CD4-positive, alpha-beta memory T cell (primary cell): Measurements from ENCODE around the gene ASMTL. TPM values are rescaled to one million over a fixed set of nuclear protein-coding genes. Genes with fewer than 3 reads are reported as not detected.
"Not testable (repeated sequence)": the region's sequence is repeated elsewhere in the genome, so short reads cannot be mapped to it uniquely, and the experiment has no call there.

ENCODE experiments used
- CTCF ChIA-PET: fragments of 350-600 bp; sonication (Branson Sonifier 250); formaldehyde crosslinking; loops from one replicate; lab custom pipeline; 2021; ENCODE audit warnings: inconsistent platforms; ENCODE audit not compliant: partially characterized antibody; lab: Charles Lee
- POLR2A ChIA-PET: fragments of 350-600 bp; sonication (Branson Sonifier 250); formaldehyde crosslinking; loops from one replicate; lab custom pipeline; 2021; ENCODE audit not compliant: partially characterized antibody; lab: Charles Lee
- DNase-seq, 5 donors: peaks; one replicate each; pipeline versions ENCODE4 v3.0.0 to v3.0.0-alpha.2; 2020 to 2022; ENCODE audit warnings: mixed read lengths in 1 of 5
- H3K27ac ChIP-seq: one replicate; pipeline ENCODE4 v1.7.0; 2013; ENCODE audit warnings: low read depth, low read length
- H3K27me3 ChIP-seq: 2 replicates; pipeline ENCODE4 v1.7.0; 2013; ENCODE audit warnings: mild to moderate bottlenecking, low read length, moderate library complexity; ENCODE audit not compliant: insufficient read depth
- H3K36me3 ChIP-seq: 2 replicates; pipeline ENCODE4 v1.7.0; 2013; ENCODE audit warnings: mild to moderate bottlenecking, low read length, moderate library complexity; ENCODE audit not compliant: insufficient read depth
- H3K4me1 ChIP-seq: 2 replicates; pipeline ENCODE4 v1.7.0; 2013; ENCODE audit warnings: mild to moderate bottlenecking, low read length, moderate library complexity; ENCODE audit not compliant: insufficient read depth
- H3K4me3 ChIP-seq, 2 donors: one replicate each; pipeline ENCODE4 v1.7.0; 2013; ENCODE audit warnings: low read length in 2 of 2, mild to moderate bottlenecking in 1 of 2
- H3K9me3 ChIP-seq, 2 donors: one replicate each; pipeline ENCODE4 v1.7.0; 2013; ENCODE audit warnings: low read length in 2 of 2, control low read depth in 1 of 2; ENCODE audit not compliant: control insufficient read depth in 1 of 2
- H3K27ac Mint-ChIP-seq, 7 donors: one replicate each; pipeline ENCODE4 v1.8.0; 2020 to 2021; ENCODE audit warnings: mixed read lengths in 7 of 7, mild to moderate bottlenecking in 6 of 7, inconsistent platforms in 3 of 7, moderate library complexity in 3 of 7
- H3K27me3 Mint-ChIP-seq, 2 donors: one replicate each; pipeline ENCODE4 v1.8.0; 2020 to 2021; ENCODE audit warnings: mixed read lengths in 2 of 2
- H3K36me3 Mint-ChIP-seq, 2 donors: one replicate each; pipeline ENCODE4 v1.8.0; 2020 to 2021; ENCODE audit warnings: mixed read lengths in 2 of 2, inconsistent platforms in 1 of 2, mild to moderate bottlenecking in 1 of 2
- H3K4me1 Mint-ChIP-seq, 4 donors: one replicate each; pipeline ENCODE4 v1.8.0; 2020 to 2021; ENCODE audit warnings: mixed read lengths in 4 of 4, mild to moderate bottlenecking in 1 of 4
- H3K4me3 Mint-ChIP-seq, 8 donors: one replicate each; pipeline ENCODE4 v1.8.0; 2020 to 2021; ENCODE audit warnings: mixed read lengths in 8 of 8, mild to moderate bottlenecking in 7 of 8, moderate library complexity in 6 of 8, inconsistent platforms in 3 of 8
- H3K9me3 Mint-ChIP-seq, 8 donors: one replicate each; pipeline ENCODE4 v1.8.0; 2020 to 2021; ENCODE audit warnings: mixed read lengths in 8 of 8, mild to moderate bottlenecking in 5 of 8, inconsistent platforms in 3 of 8, moderate library complexity in 1 of 8
- intact Hi-C: fragments of 100-400 bp; cut with micrococcal nuclease; formaldehyde crosslinking; loops from one replicate; pipeline ENCODE4 v1.15.1; 2023
- polyA plus RNA-seq, 2 donors: library from polyadenylated mRNA; unstranded; fragments of 300-500 nt; fragmentation: Illumina TruSeq; gene quantifications; one replicate each; pipeline ENCODE4 v1.2.3, GENCODE V29; 2021
- total RNA-seq, 2 experiments: library from RNA; stranded (reverse); gene quantifications; one replicate each; pipeline ENCODE4 v1.2.3, GENCODE V29; 2021

Gene ASMTL
- total and polyA plus RNA-seq, 4 experiments from 2014 or later, result 35.0 to 50.4 (median 36.9) TPM

- Histone ChIP-seq H3K4me3 (no peak overlapping the region), H3K9me3 (no peaks in the 10 kb centered on the region), H3K36me3 (peaks cover 48% of the 10 kb centered on the region), H3K4me1 (peaks cover 23% of the 10 kb centered on the region), H3K27me3 (no peaks in the 10 kb centered on the region), H3K27ac (no peak overlapping the region)
- H3K27ac Mint-ChIP-seq, result peak overlapping the region in 6 of 7 donors; percentile 59 to 84 (median 74)
- no peak for DNase-seq
- ChIA-PET POLR2A (no interaction called here), CTCF (no interaction called here)
- H3K4me3 Mint-ChIP-seq, result no peak overlapping the region
- intact Hi-C loops, result no loop called here
- peaks cover 0 to 10% (median 3%) of the 10 kb centered on the region in 8 donors for H3K9me3 Mint-ChIP-seq
- peaks cover 54 to 56% of the 10 kb centered on the region in 2 donors for H3K36me3 Mint-ChIP-seq
- H3K27me3 Mint-ChIP-seq, result no peaks in the 10 kb centered on the region
- peaks cover 12 to 35% (median 22%) of the 10 kb centered on the region in 4 donors for H3K4me1 Mint-ChIP-seq
Measured at GRCh38 chrX:1487401-1487800, 34.7 kb upstream of the ASMTL start.

DNA sequence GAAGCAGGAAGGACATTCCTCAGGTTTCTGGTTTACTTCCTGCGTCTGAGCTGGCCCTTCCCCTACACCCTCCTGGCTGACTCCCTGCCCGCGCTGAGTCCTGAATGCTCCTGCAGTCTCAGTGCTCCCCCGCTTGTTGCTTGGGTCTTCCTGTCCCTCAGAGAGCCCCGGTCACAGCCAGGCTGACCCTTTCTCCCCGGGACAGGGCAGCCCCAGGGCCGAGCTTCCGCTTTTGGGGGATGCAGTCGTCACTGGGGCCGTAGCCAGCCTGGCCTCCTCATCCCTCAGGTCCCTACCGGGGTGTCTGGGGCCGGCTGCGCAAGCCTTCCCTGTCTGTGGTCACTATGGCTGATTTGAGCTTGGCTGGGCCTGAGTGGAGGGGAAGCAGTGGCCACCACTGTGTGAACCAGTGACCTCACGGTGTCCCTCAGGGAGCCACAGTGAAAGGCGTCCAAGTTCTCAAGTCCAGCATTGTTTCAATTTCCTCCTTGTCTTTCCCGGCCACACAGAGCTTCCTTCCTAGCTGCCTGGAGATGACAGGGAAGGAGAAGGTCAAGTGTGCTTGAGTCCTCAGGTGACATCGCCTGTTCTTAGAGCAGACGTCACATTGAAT lies 34.1 kb upstream of the ASMTL start:
- Mint-ChIP-seq H3K4me1 (peaks cover 16 to 40% (median 24%) of the 10 kb centered on the region in 4 donors), H3K4me3 (no peak overlapping the region), H3K27me3 (no peaks in the 10 kb centered on the region), H3K9me3 (peaks cover 0 to 7% (median under 1%) of the 10 kb centered on the region in 8 donors), H3K27ac (peak overlapping the region; percentile 22 to 84 (median 78)), H3K36me3 (peaks cover 50 to 56% of the 10 kb centered on the region in 2 donors)
- Histone ChIP-seq H3K36me3 (peaks cover 42% of the 10 kb centered on the region), H3K27me3 (no peaks in the 10 kb centered on the region), H3K4me1 (peaks cover 28% of the 10 kb centered on the region), H3K9me3 (no peaks in the 10 kb centered on the region), H3K27ac (no peak overlapping the region), H3K4me3 (no peak overlapping the region)
- ChIA-PET CTCF (no interaction called here), POLR2A (no interaction called here)
- DNase-seq, result peak in 1 of 5 donors; percentile 25
- intact Hi-C loops, result no loop called here

GRCh38 chrX:1486177-1486576 lies 33.5 kb upstream of the ASMTL start:
- no peaks in the 10 kb centered on the region for H3K9me3 ChIP-seq
- ChIA-PET CTCF (no interaction called here), POLR2A (no interaction called here)
- Mint-ChIP-seq H3K4me1 (peaks cover 18 to 47% (median 24%) of the 10 kb centered on the region in 4 donors), H3K27ac (peak overlapping the region in 6 of 7 donors; percentile 22 to 83 (median 68)), H3K27me3 (no peaks in the 10 kb centered on the region), H3K4me3 (peak overlapping the region in 1 of 8 donors; percentile 25), H3K36me3 (peaks cover 47 to 54% of the 10 kb centered on the region in 2 donors), H3K9me3 (peaks cover 0 to under 1% (median 0%) of the 10 kb centered on the region in 8 donors)
- no peaks in the 10 kb centered on the region for H3K27me3 ChIP-seq
- intact Hi-C loops, result no loop called here
- H3K27ac ChIP-seq, result no peak overlapping the region
- H3K36me3 ChIP-seq, result peaks cover 36% of the 10 kb centered on the region
- peaks cover 34% of the 10 kb centered on the region for H3K4me1 ChIP-seq
- no peak overlapping the region for H3K4me3 ChIP-seq
- DNase-seq, result no peak

DNA sequence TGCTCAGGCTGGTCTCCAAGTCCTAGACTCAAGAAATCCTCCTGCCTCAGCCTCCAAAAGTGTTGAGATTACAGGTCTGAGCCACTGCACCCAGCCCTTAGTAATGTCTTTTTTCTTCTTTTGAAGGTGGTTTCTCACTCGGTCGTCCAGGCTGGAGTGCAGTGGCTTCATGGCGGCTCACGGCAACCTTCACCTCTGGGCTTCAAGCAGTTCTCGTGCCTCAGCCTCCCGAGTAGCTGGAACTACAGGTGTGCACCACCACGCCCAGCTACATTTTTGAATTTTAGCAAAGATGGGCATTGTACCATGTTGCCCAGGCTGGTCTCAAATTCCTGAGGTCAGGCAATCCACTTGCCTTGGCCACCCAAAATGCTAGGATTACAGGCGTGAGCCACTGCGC lies 32.3 kb upstream of the ASMTL start:
- peaks cover 24 to 58% (median 33%) of the 10 kb centered on the region in 4 donors for H3K4me1 Mint-ChIP-seq
- intact Hi-C loops, result no loop called here
- Histone ChIP-seq H3K9me3 (no peaks in the 10 kb centered on the region), H3K4me3 (no peak overlapping the region), H3K36me3 (peaks cover 34% of the 10 kb centered on the region), H3K27me3 (no peaks in the 10 kb centered on the region), H3K4me1 (peaks cover 46% of the 10 kb centered on the region), H3K27ac (no peak overlapping the region)
- H3K27ac Mint-ChIP-seq, result peak overlapping the region in 2 of 7 donors; percentile 87 to 90
- H3K4me3 Mint-ChIP-seq, result no peak overlapping the region
- H3K9me3 Mint-ChIP-seq, result no peaks in the 10 kb centered on the region
- ChIA-PET POLR2A (no interaction called here), CTCF (no interaction called here)
- peak in 1 of 5 donors; percentile 17 for DNase-seq
- H3K36me3 Mint-ChIP-seq, result peaks cover 50 to 58% of the 10 kb centered on the region in 2 donors
- no peaks in the 10 kb centered on the region for H3K27me3 Mint-ChIP-seq

- H3K27me3 Mint-ChIP-seq, result no peaks in the 10 kb centered on the region
- DNase-seq, result no peak
- CTCF ChIA-PET, result no interaction called here
- Histone ChIP-seq H3K27ac (no peak overlapping the region), H3K27me3 (no peaks in the 10 kb centered on the region), H3K4me3 (no peak overlapping the region), H3K4me1 (peaks cover 50% of the 10 kb centered on the region), H3K36me3 (peaks cover 34% of the 10 kb centered on the region), H3K9me3 (no peaks in the 10 kb centered on the region)
- peak overlapping the region in 2 of 8 donors; percentile 10 to 31 for H3K4me3 Mint-ChIP-seq
- POLR2A ChIA-PET, result no interaction called here
- H3K4me1 Mint-ChIP-seq, result peaks cover 26 to 62% (median 37%) of the 10 kb centered on the region in 4 donors
- H3K36me3 Mint-ChIP-seq, result peaks cover 54 to 62% of the 10 kb centered on the region in 2 donors
- peak overlapping the region in 5 of 7 donors; percentile 70 to 91 (median 89) for H3K27ac Mint-ChIP-seq
- intact Hi-C loops, result no loop called here
- H3K9me3 Mint-ChIP-seq, result peaks cover 0 to 3% (median under 1%) of the 10 kb centered on the region in 8 donors
Measured at GRCh38 chrX:1484638-1485019, 31.9 kb upstream of the ASMTL start.

DNA sequence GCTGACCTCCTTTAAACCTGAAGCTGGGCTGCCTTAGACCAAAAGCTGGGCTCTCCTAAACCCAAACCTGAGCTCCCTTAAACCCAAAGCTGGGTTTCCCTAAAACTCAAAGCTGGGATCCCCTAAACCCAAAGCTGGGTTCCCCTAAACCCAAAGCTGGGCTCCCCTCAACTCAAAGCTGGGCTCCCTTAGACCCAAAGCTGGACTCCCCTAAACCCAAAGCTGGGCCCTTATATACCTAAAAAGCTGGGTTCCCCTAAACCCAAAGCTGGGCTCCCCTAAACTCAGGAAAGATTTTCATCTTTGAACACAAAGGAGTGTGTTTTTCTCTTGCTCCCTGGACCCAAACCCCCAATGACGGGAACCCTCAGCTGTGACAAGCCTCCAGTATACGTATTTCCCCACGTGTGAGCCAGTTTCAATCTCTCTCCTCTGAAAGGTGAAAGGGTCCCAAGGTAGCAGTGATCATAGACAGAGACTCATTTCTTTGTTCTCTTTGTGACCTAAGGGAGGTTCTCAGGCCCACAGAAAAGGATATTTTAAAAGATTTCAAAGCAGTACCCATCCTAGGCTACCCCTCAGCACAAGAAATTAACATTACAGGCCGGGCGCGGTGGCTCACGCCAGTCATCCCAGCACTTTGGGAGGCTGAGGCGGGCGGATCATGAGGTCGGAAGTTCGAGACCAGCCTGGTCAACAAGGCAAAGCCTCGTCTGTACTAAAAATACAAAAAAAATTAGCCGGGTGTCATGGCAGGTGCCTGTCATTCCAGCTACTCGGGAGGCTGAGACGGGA lies 31.3 kb upstream of the ASMTL start:
- H3K9me3 Mint-ChIP-seq, result peaks cover 0 to 9% (median 5%) of the 10 kb centered on the region in 8 donors
- CTCF ChIA-PET, result no interaction called here

DNA sequence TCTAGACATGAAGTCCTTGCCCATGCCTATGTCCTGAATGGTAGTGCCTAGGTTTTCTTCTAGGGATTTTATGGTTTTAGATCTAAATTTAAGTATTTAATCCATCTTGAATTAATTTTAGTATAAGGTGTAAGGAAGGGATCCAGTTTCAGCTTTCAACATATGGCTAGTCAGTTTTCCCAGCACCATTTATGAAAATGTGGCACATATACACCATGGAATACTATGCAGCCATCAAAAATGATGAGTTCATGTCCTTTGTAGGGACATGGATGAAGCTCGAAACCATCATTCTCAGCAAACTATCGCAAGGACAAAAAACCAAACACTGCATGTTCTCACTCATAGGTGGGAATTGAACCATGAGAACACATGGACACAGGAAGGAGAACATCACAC lies 29.8 kb upstream of the ASMTL start:
- H3K27me3 Mint-ChIP-seq, H3K27me3 ChIP-seq, POLR2A ChIA-PET, DNase-seq, H3K9me3 Mint-ChIP-seq, H3K9me3 ChIP-seq, CTCF ChIA-PET: not testable (repeated sequence)
- H3K4me3 ChIP-seq, result peak overlapping the region in 1 of 2 donors; percentile 27
- Mint-ChIP-seq H3K27ac (peak overlapping the region; percentile 90 to 99 (median 95)), H3K36me3 (peaks cover 56 to 66% of the 10 kb centered on the region in 2 donors), H3K4me1 (peaks cover 39 to 78% (median 55%) of the 10 kb centered on the region in 4 donors), H3K4me3 (peak overlapping the region in 7 of 8 donors; percentile 66 to 90 (median 81))
- peak overlapping the region; percentile 63 for H3K27ac ChIP-seq
- H3K36me3 ChIP-seq, result peaks cover 24% of the 10 kb centered on the region
- peaks cover 69% of the 10 kb centered on the region for H3K4me1 ChIP-seq
- intact Hi-C loops, result loop anchor here (1.0 kb wide), 1 partner anchor 14 kb away; no protein-coding TSS in a partner anchor

More for the DNA sequence above, 31.3 kb upstream of the ASMTL start:
- peak in 1 of 5 donors; percentile 28 for DNase-seq
- POLR2A ChIA-PET, result no interaction called here
- H3K4me3 ChIP-seq, result no peak overlapping the region
- H3K4me1 ChIP-seq, result peaks cover 53% of the 10 kb centered on the region
- peaks cover 29% of the 10 kb centered on the region for H3K36me3 ChIP-seq
- Mint-ChIP-seq H3K4me3 (peak overlapping the region in 2 of 8 donors; percentile 10 to 42), H3K4me1 (peaks cover 31 to 68% (median 43%) of the 10 kb centered on the region in 4 donors), H3K36me3 (peaks cover 55 to 66% of the 10 kb centered on the region in 2 donors), H3K27me3 (no peaks in the 10 kb centered on the region), H3K27ac (peak overlapping the region; percentile 77 to 91 (median 90))
- intact Hi-C loops, result no loop called here
- peak overlapping the region; percentile 1 for H3K27ac ChIP-seq
- no peaks in the 10 kb centered on the region for H3K27me3 ChIP-seq
- no peaks in the 10 kb centered on the region for H3K9me3 ChIP-seq
